Central memory CD4-positive, alpha-beta T cell (primary cell): ENCODE data around the gene GJC1.
"Not testable (repeated sequence)": the region's sequence is repeated elsewhere in the genome, so short reads cannot be mapped to it uniquely, and the experiment has no call there.

Source experiments
- DNase-seq: peaks from one replicate; pipeline ENCODE4 v3.0.0; 2022

GJC1 gene

DNA sequence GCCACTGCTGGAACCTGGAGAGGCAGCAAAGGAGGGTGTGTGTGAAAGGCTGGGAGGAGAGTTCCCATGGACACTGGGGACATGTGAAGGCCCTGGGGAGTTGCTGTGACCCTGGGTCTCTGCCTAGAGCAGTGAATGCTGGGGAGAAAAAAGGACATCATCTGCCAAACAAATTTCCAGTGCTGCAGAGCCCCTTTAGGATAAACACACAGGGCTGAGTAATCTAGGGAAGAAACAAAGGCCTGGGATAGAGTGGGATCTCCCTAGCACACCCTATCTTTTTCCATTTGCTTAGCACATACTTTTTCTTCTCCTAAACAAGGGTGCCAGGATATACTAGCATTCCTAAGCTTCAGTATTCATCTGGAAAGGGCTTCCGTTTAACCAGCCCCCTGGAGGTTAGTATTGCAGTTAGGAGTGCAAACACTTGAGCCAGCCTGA, 14.3 kb upstream of the GJC1 start:
- DNase-seq, result no peak

DNA sequence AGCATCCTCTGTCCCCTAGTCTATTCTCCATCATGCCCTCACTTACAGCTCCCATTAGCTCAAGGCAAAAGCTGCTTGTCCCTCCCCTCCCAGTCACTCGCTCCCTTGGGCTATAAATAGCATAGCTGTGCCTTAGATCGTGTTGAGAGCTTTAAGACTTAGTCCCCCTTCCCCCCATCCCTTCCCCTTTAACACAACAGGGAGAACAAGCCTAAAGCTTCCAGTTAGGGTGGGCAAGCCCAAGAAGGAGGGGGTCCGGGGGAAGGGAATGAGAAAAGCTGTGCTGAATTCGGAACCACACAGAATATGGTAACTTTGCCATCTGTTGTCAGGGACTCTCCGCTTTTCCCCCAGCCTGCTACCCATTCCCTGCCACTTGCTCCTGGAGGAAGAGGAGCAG, 12.7 kb upstream of the GJC1 start:
- DNase-seq, result no peak

GRCh38 chr17:44840936-44841335, 10.8 kb upstream of the GJC1 start:
- no peak for DNase-seq

DNA sequence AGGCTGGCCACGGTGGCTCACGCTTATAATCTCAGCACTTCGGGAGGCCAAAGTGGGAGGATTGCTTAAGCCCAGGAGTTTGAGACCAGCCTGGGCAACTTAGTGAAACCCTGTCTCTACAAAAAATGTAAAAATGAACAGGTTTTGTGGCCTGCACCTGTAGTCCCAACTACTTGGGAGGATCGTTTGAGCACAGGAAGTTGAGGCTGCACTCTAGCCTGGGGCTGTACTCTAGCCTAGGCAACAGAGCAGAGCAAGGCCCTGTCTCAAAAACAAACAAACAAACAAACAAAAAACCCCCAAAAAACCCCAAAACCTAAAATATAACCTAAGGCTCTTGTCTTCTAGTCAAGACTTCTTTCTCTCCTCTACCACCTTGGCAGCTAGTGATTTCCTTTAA, 10.2 kb upstream of the GJC1 start:
- DNase-seq, result no peak

GRCh38 chr17:44837196-44837595, 7.1 kb upstream of the GJC1 start:
- no peak for DNase-seq

- DNase-seq, result no peak
Measured at GRCh38 chr17:44832805-44833204, 2.7 kb upstream of the GJC1 start.

- DNase-seq, result no peak
Measured at GRCh38 chr17:44831371-44831770, 1.3 kb upstream of the GJC1 start.

- DNase-seq, result no peak
Measured at GRCh38 chr17:44830359-44831288, 537 bp upstream of the GJC1 start.

- DNase-seq, result peak; percentile 15
Measured at GRCh38 chr17:44828919-44829522, 1.1 kb downstream of the GJC1 start.

DNA sequence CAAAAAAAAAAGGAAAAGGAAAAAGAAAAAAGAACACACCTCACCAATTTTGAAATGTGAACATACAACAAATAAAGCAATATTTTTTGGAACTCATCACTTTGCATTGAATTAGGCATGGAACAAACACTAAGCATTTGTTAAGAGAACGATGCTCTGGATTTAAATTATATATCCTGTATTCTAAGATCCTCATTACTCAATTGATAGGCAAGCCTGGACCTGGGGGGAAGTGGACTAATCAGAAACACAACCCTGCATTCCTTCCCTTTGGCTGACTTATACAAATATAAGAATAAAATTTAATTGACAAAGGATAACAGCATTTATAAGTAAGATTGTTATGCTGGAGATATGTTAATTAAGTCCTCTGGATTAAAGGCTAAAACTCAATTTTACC, 2.2 kb downstream of the GJC1 start:
- DNase-seq, result no peak

DNA sequence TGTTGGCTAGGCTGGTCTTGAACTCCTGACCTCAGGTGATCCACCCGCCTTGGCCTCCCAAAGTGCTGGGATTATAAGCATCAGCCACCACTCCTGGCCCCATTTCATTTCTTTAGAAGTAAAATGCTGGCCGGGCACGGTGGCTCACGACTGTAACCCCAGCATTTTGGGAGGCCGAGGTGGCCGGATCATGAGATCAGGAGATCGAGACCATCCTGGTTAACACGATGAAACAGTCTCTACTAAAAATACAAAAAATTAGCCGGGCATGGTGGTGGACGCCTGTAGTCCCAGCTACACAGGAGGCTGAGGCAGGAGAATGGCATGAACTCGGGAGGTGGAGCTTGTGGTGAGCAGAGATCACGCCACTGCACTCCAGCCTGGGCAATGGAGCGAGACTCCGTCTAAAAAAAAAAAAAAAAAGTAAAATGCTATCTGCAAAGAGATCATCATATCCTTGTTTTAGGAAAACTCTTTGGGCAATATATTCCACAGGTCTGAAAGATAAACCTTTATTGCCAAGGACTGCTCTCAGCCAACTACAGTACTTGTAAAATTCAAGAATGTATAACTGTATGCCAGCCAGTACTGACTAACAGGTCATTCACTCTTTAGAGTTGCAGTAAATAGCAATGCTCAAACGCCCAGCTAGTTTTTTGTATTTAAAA, 3.8 kb downstream of the GJC1 start:
- DNase-seq, result no peak

- not testable (repeated sequence) for DNase-seq
Measured at GRCh38 chr17:44825236-44825635, 4.9 kb downstream of the GJC1 start.

DNA sequence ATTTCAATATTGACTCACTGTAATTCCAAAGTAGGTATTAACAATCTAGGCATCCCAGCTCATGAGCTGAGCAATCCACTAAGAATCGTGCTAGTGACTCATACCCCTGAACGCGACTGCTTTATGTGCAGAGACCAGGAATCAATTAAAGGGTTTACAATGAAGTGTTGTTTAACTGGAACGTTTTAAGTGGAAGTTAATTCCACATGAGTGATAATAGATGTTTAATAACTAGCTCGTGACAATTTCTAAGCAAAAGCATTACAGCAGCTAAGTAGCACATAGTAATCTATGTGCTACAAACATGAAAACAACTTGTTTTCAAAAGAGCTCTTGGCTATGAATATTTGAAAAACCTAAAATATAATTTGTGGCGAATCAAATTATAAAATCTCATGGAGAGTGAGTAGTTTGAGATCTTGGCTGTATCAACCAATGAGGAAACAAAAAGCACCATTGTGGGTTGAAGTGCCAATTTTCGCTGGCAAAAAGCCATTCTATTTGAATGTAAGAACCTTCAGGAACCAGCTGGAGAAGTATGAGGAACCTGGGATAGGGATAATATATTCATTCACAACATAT, 9.4 kb downstream of the GJC1 start:
- no peak for DNase-seq

GRCh38 chr17:44818508-44818907, 11.6 kb downstream of the GJC1 start:
- not testable (repeated sequence) for DNase-seq

- DNase-seq, result no peak
Measured at GRCh38 chr17:44812263-44812662, 17.8 kb downstream of the GJC1 start.

DNA sequence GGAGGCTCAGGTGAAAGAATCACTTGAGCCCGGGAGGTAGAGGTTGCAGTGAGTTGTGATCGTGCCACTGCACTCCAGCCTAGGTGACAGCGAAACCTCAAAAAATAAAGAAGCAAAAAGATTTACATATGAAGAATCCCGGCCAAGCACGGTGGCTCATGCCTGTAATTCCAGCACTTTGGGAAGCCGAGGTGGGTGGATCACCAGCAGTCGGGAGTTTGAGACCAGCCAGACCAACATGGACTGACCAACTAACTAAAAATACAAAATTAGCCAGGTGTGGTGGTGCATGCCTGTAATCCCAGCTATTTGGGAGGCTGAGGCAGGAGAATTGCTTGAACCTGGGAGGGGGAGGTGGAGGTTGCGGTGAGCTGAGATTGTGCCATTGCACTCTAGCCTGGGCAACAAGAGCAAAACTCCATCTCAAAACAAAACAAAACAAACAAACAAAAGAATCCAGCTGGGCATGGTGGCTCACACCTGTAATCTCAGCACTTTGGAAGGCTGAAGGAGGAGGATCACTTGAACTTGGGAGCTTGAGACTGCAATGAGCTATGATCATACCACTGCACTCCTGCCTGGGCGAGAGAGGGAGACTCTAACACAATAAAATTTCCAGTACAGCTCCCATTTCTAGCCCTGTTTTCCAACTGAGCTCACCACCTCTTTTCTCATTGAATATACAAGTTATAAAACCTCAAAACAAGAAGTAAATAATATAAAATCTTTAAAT, 21.3 kb downstream of the GJC1 start:
- DNase-seq, result not testable (repeated sequence)

- no peak for DNase-seq
Measured at GRCh38 chr17:44808156-44808555, 21.9 kb downstream of the GJC1 start.

DNA sequence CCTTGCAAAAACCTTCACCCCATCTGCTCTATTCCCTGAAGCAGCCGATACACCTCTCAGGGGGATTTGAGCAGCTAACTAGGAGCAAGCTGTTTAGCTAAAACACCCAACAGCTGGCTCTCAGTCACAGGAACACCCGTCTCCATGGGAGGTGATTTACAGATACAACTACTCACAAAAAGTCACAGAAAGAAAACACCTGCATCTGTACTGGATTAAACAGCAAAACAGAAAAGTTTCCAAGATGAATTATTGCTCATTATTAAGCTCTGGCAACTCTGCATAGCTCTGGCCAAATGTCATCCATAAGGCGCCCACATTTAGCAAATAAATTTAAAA, 22.3 kb downstream of the GJC1 start:
- no peak for DNase-seq

DNA sequence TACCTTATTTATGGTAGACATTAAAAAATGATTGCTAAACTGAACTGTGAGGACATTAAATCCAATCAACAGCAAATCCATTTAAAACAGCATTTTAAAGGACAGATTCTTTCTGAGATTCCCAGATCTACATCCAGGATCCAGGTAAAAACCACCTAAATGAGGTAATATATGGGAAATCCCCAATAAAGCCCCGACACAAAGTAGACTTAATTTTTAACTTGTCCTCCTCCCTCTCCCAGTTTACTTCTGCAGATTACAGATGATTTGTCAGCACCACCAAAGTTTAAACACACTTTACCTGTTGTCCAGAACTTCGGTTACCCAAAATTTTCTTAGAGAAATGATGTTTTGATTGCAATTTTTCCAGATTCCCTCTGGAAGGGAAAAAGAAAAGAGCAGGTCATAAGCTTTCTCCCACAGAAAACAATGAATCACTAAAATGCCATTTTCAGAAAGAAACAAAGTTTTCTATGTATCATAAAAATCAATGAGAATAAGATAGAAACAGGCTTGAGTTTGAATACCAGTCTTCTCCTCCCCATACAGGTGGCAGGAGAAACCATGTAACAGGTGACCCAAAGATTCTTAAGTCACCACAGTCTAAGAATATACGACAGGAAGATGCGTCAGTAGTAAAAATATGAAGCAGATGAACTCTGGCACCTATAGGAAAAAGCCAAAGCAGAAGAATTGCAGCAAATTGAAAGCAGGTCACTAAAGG, 22.8 kb downstream of the GJC1 start:
- no peak for DNase-seq

GRCh38 chr17:44804302-44805089, 25.6 kb downstream of the GJC1 start:
- DNase-seq, result no peak

DNA sequence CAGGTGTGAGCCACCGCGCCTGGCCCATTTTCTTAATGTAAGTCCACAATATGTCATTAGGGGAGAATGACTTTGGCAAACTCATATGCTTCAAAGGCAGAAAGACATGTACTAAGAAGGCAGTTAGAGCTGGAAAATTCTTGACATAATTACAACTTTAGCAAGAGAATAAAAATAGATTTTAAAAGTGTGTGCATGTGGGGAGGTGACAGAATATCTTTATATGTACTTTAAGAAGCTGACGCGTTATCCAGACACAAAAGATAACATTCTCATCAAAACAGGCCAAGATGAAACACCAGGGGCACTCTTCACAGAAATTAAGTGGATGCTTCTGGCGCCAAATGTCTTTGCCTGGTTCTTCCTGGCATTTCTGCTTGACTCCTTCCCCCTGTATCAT, 28.2 kb downstream of the GJC1 start:
- DNase-seq, result no peak
